ENCODE data around the gene ZFYVE21.

The ZFYVE21 gene

GRCh38 chr14:103703433-103704385 is 11.9 kb upstream of the ZFYVE21 start:
- no peak overlapping the region for H4K8ac ChIP-seq (ENCODE audit: low read depth, low read length)
- peaks cover 0 to 29% of the 10 kb centered on the region in 2 donors for H3K4me1 ChIP-seq (ENCODE audit: control insufficient read depth in 2 of 2, insufficient read depth in 1 of 2, low read depth in 1 of 2, low read length in 2 of 2)
- H3K18ac ChIP-seq (ENCODE audit: low read length), result no peak overlapping the region
- peak overlapping the region; percentile 86 for H3K9ac ChIP-seq (ENCODE audit: low read depth, low read length, poor library complexity)
- H2AFZ ChIP-seq (ENCODE audit: low read length), result no peak overlapping the region
- no peak overlapping the region for H2AK5ac ChIP-seq (ENCODE audit: low read depth, low read length)
- H3K79me1 ChIP-seq (ENCODE audit: low read depth, low read length), result peaks cover 11% of the 10 kb centered on the region
- no CpG with 5 or more reads among the region's 24 CpGs for WGBS, 2 donors (ENCODE audit: extremely low coverage in 2 of 2, insufficient read length in 2 of 2, insufficient replicate concordance in 1 of 2)
- peaks cover 65 to 96% of the 10 kb centered on the region in 2 donors for H3K36me3 ChIP-seq (replicated peaks in 1 of 2; ENCODE audit: control insufficient read depth in 2 of 2, insufficient read depth in 2 of 2, low read length in 2 of 2)
- H2BK5ac ChIP-seq (ENCODE audit: low read length), result no peak overlapping the region
- no peak overlapping the region for H3K4me3 ChIP-seq (ENCODE audit: low read length in 2 of 2)
- H3K27me3 ChIP-seq (ENCODE audit: control insufficient read depth in 3 of 3, insufficient read depth in 3 of 3, low read depth in 1 of 3, low read length in 3 of 3), result no peaks in the 10 kb centered on the region
- peak overlapping the region; percentile 72 for H3K4ac ChIP-seq (ENCODE audit: low read length)
- no peak overlapping the region for H3K23ac ChIP-seq (ENCODE audit: low read depth, low read length, poor library complexity)
- no peak overlapping the region for H3K14ac ChIP-seq (ENCODE audit: low read length)
- no peak overlapping the region for H2BK12ac ChIP-seq (ENCODE audit: low read length)
- H3K27ac ChIP-seq (replicated peaks; ENCODE audit: low read length), result no peak overlapping the region
- H3K4me2 ChIP-seq (ENCODE audit: insufficient read depth, low read length, poor library complexity, severe bottlenecking), result no peak overlapping the region
- H2BK120ac ChIP-seq (ENCODE audit: low read depth, low read length), result no peak overlapping the region
- DNase-seq (ENCODE audit: low spot score), result no peak
- H2BK15ac ChIP-seq (ENCODE audit: low read length), result no peak overlapping the region
- H4K91ac ChIP-seq (ENCODE audit: low read depth, low read length, poor library complexity), result no peak overlapping the region
- H3K9me3 ChIP-seq (replicated peaks in 1 of 2; ENCODE audit: control insufficient read depth in 2 of 2, insufficient read depth in 1 of 2, low read depth in 1 of 2, low read length in 2 of 2), result no peaks in the 10 kb centered on the region

- Histone ChIP-seq H2BK5ac (ENCODE audit: low read length) (no peak overlapping the region), H2AFZ (ENCODE audit: low read length) (no peak overlapping the region), H3K4me1 (ENCODE audit: control insufficient read depth in 2 of 2, insufficient read depth in 1 of 2, low read depth in 1 of 2, low read length in 2 of 2) (peaks cover 0 to 29% of the 10 kb centered on the region in 2 donors), H3K9me3 (replicated peaks in 1 of 2; ENCODE audit: control insufficient read depth in 2 of 2, insufficient read depth in 1 of 2, low read depth in 1 of 2, low read length in 2 of 2) (no peaks in the 10 kb centered on the region), H3K4me3 (ENCODE audit: low read length in 2 of 2) (no peak overlapping the region), H4K8ac (ENCODE audit: low read depth, low read length) (peak overlapping the region; percentile 27), H2BK15ac (ENCODE audit: low read length) (no peak overlapping the region), H3K79me1 (ENCODE audit: low read depth, low read length) (peaks cover 11% of the 10 kb centered on the region), H3K18ac (ENCODE audit: low read length) (no peak overlapping the region), H3K36me3 (replicated peaks in 1 of 2; ENCODE audit: control insufficient read depth in 2 of 2, insufficient read depth in 2 of 2, low read length in 2 of 2) (peaks cover 61 to 96% of the 10 kb centered on the region in 2 donors), H2BK120ac (ENCODE audit: low read depth, low read length) (no peak overlapping the region), H3K27me3 (ENCODE audit: control insufficient read depth in 3 of 3, insufficient read depth in 3 of 3, low read depth in 1 of 3, low read length in 3 of 3) (no peaks in the 10 kb centered on the region), H3K14ac (ENCODE audit: low read length) (no peak overlapping the region), H4K91ac (ENCODE audit: low read depth, low read length, poor library complexity) (no peak overlapping the region), H3K4ac (ENCODE audit: low read length) (peak overlapping the region; percentile 54), H3K9ac (ENCODE audit: low read depth, low read length, poor library complexity) (no peak overlapping the region), H3K23ac (ENCODE audit: low read depth, low read length, poor library complexity) (peak overlapping the region; percentile 8), H2AK5ac (ENCODE audit: low read depth, low read length) (no peak overlapping the region), H3K27ac (replicated peaks; ENCODE audit: low read length) (no peak overlapping the region), H2BK12ac (ENCODE audit: low read length) (no peak overlapping the region), H3K4me2 (ENCODE audit: insufficient read depth, low read length, poor library complexity, severe bottlenecking) (no peak overlapping the region)
- DNase-seq (ENCODE audit: low spot score), result no peak
- whole genome bisulfite sequencing, 2 donors (ENCODE audit: extremely low coverage in 2 of 2, insufficient read length in 2 of 2, insufficient replicate concordance in 1 of 2), result no CpG with 5 or more reads among the region's 13 CpGs
These were observed 10.9 kb upstream of the ZFYVE21 start for GRCh38 chr14:103704708-103705107.

- Histone ChIP-seq H3K23ac (ENCODE audit: low read depth, low read length, poor library complexity) (peak overlapping the region; percentile 8), H2BK15ac (ENCODE audit: low read length) (no peak overlapping the region), H3K18ac (ENCODE audit: low read length) (no peak overlapping the region), H3K27me3 (ENCODE audit: control insufficient read depth in 3 of 3, insufficient read depth in 3 of 3, low read depth in 1 of 3, low read length in 3 of 3) (no peaks in the 10 kb centered on the region), H3K4me3 (ENCODE audit: low read length in 2 of 2) (no peak overlapping the region), H3K4ac (ENCODE audit: low read length) (no peak overlapping the region), H4K91ac (ENCODE audit: low read depth, low read length, poor library complexity) (no peak overlapping the region), H2BK12ac (ENCODE audit: low read length) (no peak overlapping the region), H3K4me1 (ENCODE audit: control insufficient read depth in 2 of 2, insufficient read depth in 1 of 2, low read depth in 1 of 2, low read length in 2 of 2) (peaks cover 0 to 29% of the 10 kb centered on the region in 2 donors), H3K4me2 (ENCODE audit: insufficient read depth, low read length, poor library complexity, severe bottlenecking) (no peak overlapping the region), H3K79me1 (ENCODE audit: low read depth, low read length) (peaks cover 11% of the 10 kb centered on the region), H2AK5ac (ENCODE audit: low read depth, low read length) (no peak overlapping the region), H2BK5ac (ENCODE audit: low read length) (no peak overlapping the region), H3K36me3 (replicated peaks in 1 of 2; ENCODE audit: control insufficient read depth in 2 of 2, insufficient read depth in 2 of 2, low read length in 2 of 2) (peaks cover 60 to 96% of the 10 kb centered on the region in 2 donors), H3K9me3 (replicated peaks in 1 of 2; ENCODE audit: control insufficient read depth in 2 of 2, insufficient read depth in 1 of 2, low read depth in 1 of 2, low read length in 2 of 2) (no peaks in the 10 kb centered on the region), H2AFZ (ENCODE audit: low read length) (no peak overlapping the region), H3K27ac (replicated peaks; ENCODE audit: low read length) (no peak overlapping the region), H2BK120ac (ENCODE audit: low read depth, low read length) (no peak overlapping the region), H3K14ac (ENCODE audit: low read length) (no peak overlapping the region), H4K8ac (ENCODE audit: low read depth, low read length) (no peak overlapping the region), H3K9ac (ENCODE audit: low read depth, low read length, poor library complexity) (no peak overlapping the region)
- no CpG with 5 or more reads among the region's 15 CpGs for WGBS, 2 donors (ENCODE audit: extremely low coverage in 2 of 2, insufficient read length in 2 of 2, insufficient replicate concordance in 1 of 2)
- DNase-seq (ENCODE audit: low spot score), result no peak
These were observed 10.5 kb upstream of the ZFYVE21 start for GRCh38 chr14:103705118-103705503.

GRCh38 chr14:103705504-103706284 is 9.9 kb upstream of the ZFYVE21 start:
- no peak overlapping the region for H3K4me3 ChIP-seq (ENCODE audit: low read length in 2 of 2)
- H2BK15ac ChIP-seq (ENCODE audit: low read length), result no peak overlapping the region
- no peaks in the 10 kb centered on the region for H3K9me3 ChIP-seq (replicated peaks in 1 of 2; ENCODE audit: control insufficient read depth in 2 of 2, insufficient read depth in 1 of 2, low read depth in 1 of 2, low read length in 2 of 2)
- no peak overlapping the region for H3K14ac ChIP-seq (ENCODE audit: low read length)
- DNase-seq (ENCODE audit: low spot score), result no peak
- no CpG with 5 or more reads among the region's 28 CpGs for WGBS, 2 donors (ENCODE audit: extremely low coverage in 2 of 2, insufficient read length in 2 of 2, insufficient replicate concordance in 1 of 2)
- H3K79me1 ChIP-seq (ENCODE audit: low read depth, low read length), result peaks cover 11% of the 10 kb centered on the region
- no peak overlapping the region for H4K91ac ChIP-seq (ENCODE audit: low read depth, low read length, poor library complexity)
- H3K27me3 ChIP-seq (ENCODE audit: control insufficient read depth in 3 of 3, insufficient read depth in 3 of 3, low read depth in 1 of 3, low read length in 3 of 3), result no peaks in the 10 kb centered on the region
- H2BK5ac ChIP-seq (ENCODE audit: low read length), result no peak overlapping the region
- peak overlapping the region; percentile 92 for H3K23ac ChIP-seq (ENCODE audit: low read depth, low read length, poor library complexity)
- no peak overlapping the region for H2AFZ ChIP-seq (ENCODE audit: low read length)
- peak overlapping the region; percentile 44 for H3K18ac ChIP-seq (ENCODE audit: low read length)
- H3K27ac ChIP-seq (replicated peaks; ENCODE audit: low read length), result no peak overlapping the region
- no peak overlapping the region for H2AK5ac ChIP-seq (ENCODE audit: low read depth, low read length)
- no peak overlapping the region for H3K4ac ChIP-seq (ENCODE audit: low read length)
- peaks cover 55 to 95% of the 10 kb centered on the region in 2 donors for H3K36me3 ChIP-seq (replicated peaks in 1 of 2; ENCODE audit: control insufficient read depth in 2 of 2, insufficient read depth in 2 of 2, low read length in 2 of 2)
- peaks cover under 1 to 29% of the 10 kb centered on the region in 2 donors for H3K4me1 ChIP-seq (ENCODE audit: control insufficient read depth in 2 of 2, insufficient read depth in 1 of 2, low read depth in 1 of 2, low read length in 2 of 2)
- H2BK12ac ChIP-seq (ENCODE audit: low read length), result no peak overlapping the region
- no peak overlapping the region for H3K9ac ChIP-seq (ENCODE audit: low read depth, low read length, poor library complexity)
- H2BK120ac ChIP-seq (ENCODE audit: low read depth, low read length), result no peak overlapping the region
- H4K8ac ChIP-seq (ENCODE audit: low read depth, low read length), result no peak overlapping the region
- H3K4me2 ChIP-seq (ENCODE audit: insufficient read depth, low read length, poor library complexity, severe bottlenecking), result no peak overlapping the region
